GM19324 (cell line): Measurements from ENCODE around the gene SAE1.
"Not testable (repeated sequence)": the region's sequence is repeated elsewhere in the genome, so short reads cannot be mapped to it uniquely, and the experiment has no call there.

Experiments
- ATAC-seq: cut with Tn5 transposase; IDR thresholded peaks from one replicate; pipeline ENCODE4 v1.9.1; 2021; ENCODE audit warnings: mild to moderate bottlenecking, moderate library complexity; ENCODE audit not compliant: unreplicated experiment, low FRiP score

SAE1 gene

DNA sequence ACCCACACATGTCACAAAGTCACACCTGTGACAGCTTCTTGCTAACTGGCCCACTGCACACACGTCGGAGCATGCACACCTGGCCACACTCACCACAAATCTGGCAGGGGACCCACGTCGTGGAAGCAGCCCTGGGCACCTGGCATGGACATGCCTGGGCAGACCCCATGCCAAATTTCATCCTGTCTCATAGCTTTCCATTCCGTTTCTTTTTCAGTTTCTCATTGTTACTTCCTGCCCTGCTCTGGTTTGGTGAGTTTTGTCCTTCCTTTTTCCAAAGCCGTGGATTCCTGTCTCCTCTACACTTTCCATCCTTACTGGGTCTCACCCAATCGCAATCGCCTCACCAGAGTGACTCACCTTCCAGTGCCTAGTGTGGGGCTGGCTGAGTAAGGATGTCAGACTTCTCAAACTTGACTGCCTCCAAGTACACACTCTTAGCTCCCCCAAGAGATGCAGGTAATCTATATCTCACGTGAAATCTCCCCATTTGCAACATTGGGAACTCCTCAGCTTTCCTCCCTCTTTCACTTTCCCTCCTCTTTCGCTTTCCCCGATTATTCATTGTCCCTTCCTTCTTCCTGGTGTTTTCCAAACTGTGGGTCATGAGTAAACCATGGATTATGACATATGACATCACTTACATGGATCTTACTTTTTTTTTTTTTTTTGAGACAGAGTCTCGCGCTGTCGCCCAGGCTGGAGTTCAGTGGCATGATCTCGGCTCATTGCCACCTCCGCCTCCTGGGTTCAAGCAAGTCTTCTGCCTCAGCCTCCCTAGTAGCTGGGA is 102.0 kb downstream of the SAE1 start:
- ATAC-seq, result no peak

DNA sequence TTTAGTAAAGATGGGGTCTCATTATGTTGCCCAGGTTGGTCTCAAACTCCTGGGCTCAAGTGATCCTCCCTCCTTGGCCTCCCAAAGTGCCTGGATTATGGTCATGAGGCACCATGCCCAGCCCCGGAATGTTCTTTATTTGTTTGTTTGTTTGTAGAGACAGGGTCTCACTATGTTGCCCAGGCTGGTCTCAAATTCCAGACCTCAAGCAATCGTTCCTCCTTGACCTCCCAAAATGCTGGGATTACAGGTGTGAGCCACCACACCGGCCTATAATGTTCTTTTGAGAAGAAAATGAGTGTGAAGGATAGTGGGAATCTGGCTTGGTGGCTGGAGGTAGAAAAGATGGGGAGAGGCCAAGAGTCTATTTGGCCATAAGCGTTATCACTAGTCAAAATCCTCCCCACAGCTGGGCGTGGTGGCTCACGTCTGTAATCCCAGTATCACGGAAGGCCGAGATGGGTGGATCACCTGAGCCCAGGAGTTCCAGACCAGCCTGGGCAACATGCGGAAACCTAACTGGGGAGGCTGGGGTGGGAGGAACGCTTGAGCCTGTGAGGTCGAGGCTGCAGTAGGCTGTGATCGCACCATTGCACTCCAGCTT is 105.5 kb downstream of the SAE1 start:
- ATAC-seq, result no peak

GRCh38 chr19:47239152-47239551 is 108.5 kb downstream of the SAE1 start:
- ATAC-seq, result no peak

- ATAC-seq, result no peak
Observed at GRCh38 chr19:47239610-47240296, 109.1 kb downstream of the SAE1 start.

DNA sequence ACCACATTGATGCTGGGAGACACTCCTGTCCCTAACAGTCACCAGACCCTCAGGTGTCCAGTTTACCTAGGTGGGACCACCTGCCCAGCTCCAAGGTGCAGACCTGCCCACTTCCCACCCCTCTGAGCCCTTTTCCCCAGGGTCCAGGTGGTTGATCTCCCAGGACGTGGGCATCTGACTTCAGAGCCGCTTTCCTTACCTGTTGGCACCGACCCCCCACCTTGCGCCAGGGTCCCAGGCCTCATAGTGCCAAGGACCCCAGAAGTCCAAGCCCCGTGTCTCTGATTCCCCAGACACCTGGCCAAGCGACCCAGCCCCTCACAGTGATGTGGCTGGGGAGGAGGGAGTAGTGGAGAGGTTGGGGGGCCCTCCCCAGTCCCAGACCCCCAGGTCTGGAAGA is 109.9 kb downstream of the SAE1 start:
- no peak for ATAC-seq

GRCh38 chr19:47240996-47241918 is 110.6 kb downstream of the SAE1 start:
- no peak for ATAC-seq

- ATAC-seq, result no peak
Observed at GRCh38 chr19:47241919-47242577, 111.4 kb downstream of the SAE1 start.

DNA sequence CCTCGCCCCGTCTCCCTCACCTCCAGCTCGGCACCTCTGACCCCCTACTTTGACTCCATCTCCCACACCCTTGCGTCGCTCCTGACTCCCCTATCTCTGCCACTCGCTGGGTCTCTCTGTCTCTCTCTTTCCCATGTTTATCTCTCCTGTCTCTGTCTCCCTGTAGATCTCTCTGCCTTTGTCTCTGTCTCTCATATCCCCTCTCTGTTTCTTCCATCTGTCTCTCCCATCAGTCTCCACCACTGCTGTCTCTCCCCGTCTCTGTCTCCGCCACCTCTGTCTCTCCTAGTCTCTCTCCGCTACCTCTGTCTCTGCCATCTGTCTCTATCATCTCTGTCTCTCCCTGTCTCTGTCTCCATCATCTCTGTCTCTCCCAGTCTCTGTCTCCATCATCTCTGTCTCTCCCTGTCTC is 112.7 kb downstream of the SAE1 start:
- ATAC-seq, result no peak

DNA sequence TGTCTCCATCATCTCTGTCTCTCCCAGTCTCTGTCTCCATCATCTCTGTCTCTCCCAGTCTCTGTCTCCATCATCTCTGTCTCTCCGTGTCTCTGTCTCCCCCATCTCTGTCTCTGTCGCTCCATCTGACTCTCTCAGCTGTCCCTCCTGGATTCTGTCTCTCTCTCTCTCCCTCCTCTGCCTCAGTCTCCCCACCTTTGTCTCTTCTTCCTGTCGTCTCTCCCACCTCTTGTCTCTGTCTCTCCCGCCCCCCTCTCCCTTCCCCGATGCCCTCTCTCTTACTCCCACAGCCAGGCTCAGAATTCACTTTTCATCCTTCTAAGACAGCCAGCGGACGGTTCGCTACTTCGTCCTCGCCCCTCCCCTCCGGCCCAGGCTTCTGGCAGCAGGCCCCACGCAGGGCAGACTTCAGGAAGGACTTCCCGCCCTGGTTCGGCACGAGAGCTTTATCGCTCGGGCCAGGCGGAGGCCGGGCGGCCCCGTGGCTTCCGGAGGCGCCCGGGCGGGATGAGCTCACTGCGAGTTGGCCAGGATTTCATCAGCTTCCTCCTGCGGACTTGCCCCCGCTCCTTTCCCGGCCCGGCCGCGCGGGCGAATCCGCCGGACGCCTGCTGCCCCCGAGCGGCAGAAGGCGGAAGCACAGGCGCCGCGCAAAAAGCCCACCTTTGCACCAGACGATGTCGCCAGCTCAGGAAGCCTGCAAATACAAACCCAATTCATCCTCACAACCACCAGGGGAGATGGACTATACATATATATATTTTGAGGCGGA is 113.3 kb downstream of the SAE1 start:
- peak; percentile 56 for ATAC-seq

DNA sequence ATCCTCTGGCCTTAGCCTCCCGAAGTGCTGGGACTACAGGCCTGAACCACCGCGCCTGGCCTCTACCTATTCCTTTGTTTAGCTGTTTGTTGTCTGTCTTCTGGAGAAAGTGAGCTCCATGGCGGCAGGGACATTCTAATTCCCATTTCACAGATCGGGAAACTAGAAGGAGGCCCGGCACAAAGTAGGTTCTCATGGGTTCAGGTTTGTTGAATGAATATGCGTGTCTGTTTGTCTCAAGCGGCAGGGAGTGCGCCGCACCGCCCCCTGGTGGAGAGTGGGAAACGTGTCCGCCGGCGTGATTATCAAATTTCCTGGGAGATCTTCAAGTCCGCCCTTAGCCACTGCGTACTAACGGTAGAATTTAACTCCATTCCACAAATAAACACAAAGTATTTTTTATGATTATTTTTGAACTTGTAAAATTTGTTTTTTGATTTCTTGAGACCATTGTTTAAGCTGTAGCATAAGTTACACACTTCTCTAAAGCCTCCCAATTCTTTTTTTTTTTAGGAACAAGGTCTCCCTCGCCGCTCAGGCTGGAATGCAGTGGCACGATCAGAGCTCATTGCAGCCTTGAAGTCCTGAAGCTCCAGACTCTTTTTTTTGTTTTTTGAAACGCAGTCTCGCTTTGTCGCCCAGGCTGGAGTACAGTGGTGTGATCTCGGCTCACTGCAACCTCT is 116.8 kb downstream of the SAE1 start:
- no peak for ATAC-seq

GRCh38 chr19:47253016-47253415 is 122.4 kb downstream of the SAE1 start:
- ATAC-seq, result not testable (repeated sequence)

DNA sequence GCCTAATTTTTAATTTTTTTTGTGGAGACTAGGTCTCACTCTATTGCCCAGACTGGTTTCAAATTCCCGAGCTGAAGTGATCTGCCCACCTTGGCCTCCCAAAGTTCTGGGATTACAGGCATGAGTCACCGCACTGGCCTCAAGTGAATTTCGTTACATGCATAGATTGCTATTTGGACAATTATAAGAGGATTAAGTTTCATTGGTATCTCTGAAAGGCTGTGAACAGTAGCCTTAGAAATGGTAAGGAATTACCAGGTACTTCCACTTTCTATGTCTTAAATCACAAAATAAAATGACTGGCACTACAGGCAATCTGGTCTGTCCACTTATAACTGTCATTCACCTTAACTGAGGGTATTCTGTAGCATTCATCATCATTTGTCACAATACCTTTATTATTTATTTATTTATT is 122.8 kb downstream of the SAE1 start:
- ATAC-seq, result no peak

DNA sequence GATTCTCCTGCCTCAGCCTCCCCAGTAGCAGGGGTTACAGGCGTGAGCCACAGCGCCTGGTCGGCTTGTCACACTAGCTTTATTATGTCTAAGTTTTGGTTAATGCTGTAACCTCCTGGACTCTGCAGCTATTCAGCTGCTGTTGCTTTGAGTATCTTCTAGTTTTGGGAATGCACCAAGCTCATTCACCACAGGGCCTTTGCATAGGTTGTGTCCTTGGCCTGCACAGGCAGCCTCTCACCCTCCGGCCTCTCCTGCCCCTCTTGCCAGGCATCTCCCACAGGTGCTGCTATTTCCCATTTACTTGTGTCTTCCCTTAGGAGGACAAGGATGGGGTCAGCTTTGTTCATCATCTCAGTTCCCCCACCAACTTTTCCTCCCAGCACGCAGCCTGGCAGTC is 123.3 kb downstream of the SAE1 start:
- no peak for ATAC-seq

GRCh38 chr19:47255879-47256692 is 125.5 kb downstream of the SAE1 start, which contains the start of gene CCDC9:
CCDC9 (plus strand) TSS chr19:47256525; CDS start chr19:47258401, 1,876 bp downstream.
- peak; percentile 55 for ATAC-seq

- peak; percentile 78 for ATAC-seq
Observed at GRCh38 chr19:47256693-47257410, 126.2 kb downstream of the SAE1 start.

- no peak for ATAC-seq
Observed at GRCh38 chr19:47257411-47258169, 127.0 kb downstream of the SAE1 start.
